Umbilical cord (tissue), 2 donors: Measurements from ENCODE around the gene RNASET2. TPM values are rescaled to one million over a fixed set of nuclear protein-coding genes. Genes with fewer than 3 reads are reported as not detected.
"Not testable (repeated sequence)": the region's sequence is repeated elsewhere in the genome, so short reads cannot be mapped to it uniquely, and the experiment has no call there.

Source experiments
- DNase-seq: peaks from one replicate; pipeline ENCODE4 v3.0.0-alpha.2; 2015; ENCODE audit warnings: low spot score
- total RNA-seq: library from RNA; depleted of rRNA; stranded (reverse); fragments of >200 nt; gene quantifications from one replicate; pipeline ENCODE4 v1.2.3, GENCODE V29; 2014; ENCODE audit warnings: low replicate concordance; ENCODE audit not compliant: insufficient read depth

Gene RNASET2
- total RNA-seq, 1 donor from 2014 or later = 90.0 TPM

DNA sequence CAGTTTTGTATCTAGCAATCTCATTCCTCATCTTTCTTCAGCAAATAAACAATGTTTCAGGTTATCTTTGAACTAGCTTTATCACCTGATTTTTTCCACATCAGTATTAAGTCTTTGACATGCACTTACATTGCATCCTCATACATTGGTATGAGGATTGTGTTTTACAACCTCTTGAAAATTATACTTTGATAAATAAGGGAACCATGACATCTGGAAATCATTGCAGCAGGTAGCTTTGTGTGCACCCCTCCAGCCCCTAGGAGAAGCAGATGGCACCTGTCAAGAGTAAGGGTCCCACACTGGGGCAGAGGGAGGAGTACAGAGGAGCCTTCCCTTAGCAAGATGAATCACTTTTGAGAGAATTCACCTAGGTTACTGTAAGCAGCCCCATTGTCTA is 13.7 kb upstream of the RNASET2 start:
- DNase-seq = no peak

DNA sequence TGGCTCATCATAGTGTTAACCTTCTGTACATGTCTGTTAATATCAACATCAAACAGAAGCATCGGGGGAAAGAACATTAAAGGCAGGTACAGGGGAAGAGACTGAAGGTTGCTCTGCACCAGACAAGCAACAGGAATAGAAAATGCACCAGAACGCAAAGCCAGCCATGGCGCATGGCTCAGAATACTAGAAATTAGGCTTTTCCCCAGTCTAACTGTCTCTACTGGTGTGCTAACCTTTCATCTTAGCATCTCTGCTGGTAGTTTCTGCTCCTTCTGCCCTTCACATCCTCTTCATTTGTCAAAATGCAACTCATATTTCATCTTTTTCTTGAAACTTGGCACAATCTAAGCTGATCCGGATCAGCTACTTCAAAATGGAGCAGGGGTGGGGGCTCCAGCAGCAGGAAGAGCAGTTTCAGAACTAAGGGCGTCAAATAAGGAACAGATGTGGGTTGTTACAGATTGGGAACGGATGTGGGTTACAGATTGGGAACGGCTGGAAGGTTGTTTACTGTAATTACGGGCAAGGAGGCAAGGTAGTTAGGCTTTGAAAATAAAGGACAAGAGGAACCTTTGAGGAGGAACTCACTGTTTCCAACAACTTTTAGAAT is 13.1 kb upstream of the RNASET2 start:
- DNase-seq = no peak

DNA sequence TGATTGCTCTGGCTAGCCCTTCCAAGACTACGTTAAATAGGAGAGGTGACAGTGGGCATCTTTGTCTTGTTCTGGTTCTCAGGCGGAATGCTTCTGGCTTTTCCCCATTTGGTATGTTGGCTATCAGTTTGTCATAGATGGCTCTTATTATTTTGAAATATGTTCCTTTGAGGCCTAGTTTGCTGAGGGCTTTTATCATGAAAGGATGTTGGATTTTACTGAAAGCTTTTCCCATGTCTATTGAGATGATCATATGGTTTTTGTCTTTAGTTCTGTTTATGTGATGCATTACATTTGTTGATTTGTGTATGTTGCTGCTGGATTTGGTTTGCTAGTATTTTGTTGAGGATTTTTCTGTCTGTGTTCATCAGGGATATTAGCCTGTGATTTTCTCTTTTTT is 9.9 kb upstream of the RNASET2 start:
- DNase-seq = no peak

- no peak for DNase-seq
Observed at GRCh38 chr6:166960609-166960978, 4.2 kb upstream of the RNASET2 start.

DNA sequence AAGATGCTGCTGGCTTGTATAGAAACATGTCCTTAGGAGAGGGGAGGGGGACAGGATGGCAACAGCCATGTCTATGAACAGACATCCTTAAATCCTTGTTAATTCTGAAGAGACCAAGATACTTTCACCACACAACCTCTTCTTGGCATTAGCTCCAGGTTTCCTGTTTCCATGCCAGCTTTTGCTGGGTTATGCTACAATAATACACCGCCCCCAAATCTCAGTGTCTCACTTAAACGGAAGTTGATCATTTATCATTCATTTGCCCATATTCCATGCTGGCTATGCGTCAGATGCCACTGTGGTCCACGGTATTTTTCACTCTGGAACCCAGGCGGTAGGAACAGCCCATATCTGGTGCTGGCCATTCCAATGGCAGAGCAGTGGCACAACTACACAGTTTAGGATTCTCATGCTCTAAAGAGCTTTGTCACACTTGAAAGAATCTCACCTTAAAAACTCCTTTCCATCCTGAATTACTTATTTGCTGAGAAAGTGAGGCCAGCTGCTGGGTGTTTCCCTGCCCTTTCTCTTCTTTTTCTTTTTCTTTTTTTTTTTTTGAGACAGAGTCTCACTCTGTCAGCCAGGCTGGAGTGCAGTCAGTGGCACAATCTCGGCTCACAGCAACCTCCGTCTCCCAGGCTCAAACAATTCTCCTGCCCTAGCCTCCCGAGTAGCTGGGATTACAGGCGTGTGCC is 3.7 kb upstream of the RNASET2 start:
- DNase-seq = no peak

DNA sequence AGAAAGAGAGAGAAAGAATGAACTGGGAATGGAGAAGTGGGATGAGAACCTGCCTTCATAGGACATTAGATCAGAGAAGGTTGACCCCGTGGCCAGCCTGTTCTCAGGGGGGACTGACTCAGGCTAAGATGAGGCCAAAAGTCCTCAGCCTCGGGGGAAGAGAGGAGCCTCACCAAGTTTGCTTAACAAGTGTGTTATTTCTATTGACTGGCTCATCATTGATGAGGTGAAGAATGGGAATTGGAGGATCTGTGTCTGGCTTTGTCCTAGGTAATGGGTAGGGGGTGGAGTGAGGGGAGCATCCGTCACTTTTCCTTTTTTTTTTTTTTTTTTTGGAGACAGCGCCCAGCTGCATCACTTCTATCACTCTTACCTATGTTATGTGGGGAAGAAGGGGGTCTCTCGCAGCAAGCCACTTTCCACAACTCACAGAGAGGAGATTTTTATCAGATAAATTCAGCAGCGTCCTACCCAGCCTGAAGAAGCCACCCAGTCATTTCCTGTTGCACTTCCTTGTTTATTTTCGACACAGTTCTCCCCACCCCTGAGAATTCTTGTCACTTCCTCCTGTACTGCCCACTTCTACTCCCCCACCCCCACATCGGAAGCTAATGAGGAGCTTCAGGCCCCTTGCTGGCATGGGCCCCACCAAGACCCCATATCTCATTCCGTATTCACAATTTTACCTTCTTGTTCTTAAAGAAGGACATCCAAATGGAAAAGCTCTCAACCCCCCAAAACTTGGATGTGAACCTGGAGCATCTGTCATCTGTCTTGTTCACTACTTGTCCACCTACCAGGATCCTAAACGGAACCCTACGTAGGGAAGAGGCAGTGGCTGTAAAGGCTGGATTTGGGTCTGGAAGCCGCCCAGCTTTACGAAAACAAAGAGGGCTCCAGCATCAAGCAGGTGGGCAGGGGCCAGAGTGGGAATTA is 2.8 kb upstream of the RNASET2 start:
- peak; percentile 36 for DNase-seq

DNA sequence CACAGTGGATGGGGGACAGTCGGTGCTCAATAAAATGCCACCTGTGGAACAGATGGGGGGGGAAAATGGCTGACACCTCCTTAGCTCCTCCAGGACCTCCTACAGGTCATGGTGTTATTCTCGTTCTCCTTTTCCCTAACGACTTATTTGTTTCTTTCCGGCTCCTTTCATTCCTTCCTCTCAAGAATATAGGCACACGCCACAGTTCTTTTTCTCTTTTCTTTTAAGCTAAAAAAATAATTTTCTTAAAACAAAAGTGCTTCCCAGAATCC is 1.4 kb upstream of the RNASET2 start:
- no peak for DNase-seq

GRCh38 chr6:166957087-166957804 is 896 bp upstream of the RNASET2 start:
- DNase-seq = peak; percentile 76

- DNase-seq = no peak
Observed at GRCh38 chr6:166955865-166956443, 396 bp downstream of the RNASET2 start.

GRCh38 chr6:166955121-166955864 is 1.1 kb downstream of the RNASET2 start:
- DNase-seq = no peak

- no peak for DNase-seq
Observed at GRCh38 chr6:166954118-166954713, 2.1 kb downstream of the RNASET2 start.

GRCh38 chr6:166952567-166953486 is 3.5 kb downstream of the RNASET2 start:
- peak; percentile 65 for DNase-seq

DNA sequence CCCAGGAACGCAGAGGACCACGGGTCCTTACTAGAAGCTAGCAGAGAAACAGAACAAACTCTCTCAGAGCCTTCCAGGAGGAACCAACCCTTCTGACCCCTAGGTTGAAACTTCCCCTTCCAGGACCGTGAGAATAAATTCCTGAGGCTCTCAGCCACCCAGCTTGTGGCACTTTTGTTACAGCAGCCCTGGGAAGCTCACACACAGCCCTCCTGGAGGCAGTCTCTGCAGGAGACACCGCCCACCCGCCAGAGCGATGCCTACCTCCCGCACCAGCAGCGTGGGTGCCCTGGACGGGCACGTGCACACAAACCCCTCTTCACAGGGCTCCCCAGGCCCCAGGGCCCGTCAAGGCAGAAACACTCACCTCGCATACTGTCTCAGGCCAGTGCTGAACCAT is 4.2 kb downstream of the RNASET2 start:
- DNase-seq = no peak

- no peak for DNase-seq
Observed at GRCh38 chr6:166951670-166952060, 4.7 kb downstream of the RNASET2 start.

DNA sequence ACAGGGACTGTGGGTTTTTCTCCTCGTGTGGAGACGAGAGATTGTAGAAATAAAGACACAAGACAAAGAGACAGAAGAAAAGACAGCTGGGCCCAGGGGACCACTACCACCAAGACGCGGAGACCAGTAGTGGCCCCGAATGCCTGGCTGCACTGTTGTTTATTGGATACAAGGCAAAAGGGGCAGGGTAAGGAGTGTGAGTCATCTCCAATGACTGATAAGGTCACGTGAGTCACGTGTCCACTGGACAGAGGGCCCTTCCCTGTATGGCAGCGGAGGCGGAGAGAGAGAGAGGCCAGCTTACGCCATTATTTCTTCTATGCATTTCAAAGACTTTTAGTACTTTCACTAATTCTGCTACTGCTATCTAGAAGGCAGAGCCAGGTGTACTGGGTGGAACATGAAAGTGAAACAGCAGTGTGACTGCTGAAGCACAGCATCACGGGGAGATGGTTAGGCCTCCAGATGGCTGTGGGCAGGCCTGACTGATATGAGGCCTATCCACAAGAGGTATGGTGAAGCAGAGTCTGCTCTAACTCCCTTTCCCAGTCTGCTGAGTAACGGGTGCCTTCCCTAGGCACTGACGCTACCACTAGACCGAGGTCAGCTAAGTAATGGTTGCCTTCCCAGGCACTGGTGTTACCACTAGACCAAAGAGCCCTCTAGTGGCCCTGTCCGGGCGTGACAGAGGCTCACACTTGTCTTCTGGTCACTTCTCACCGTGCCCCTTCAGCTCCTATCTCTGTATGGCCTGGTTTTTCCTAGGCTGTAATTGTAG is 5.3 kb downstream of the RNASET2 start:
- DNase-seq = peak; percentile 37

- DNase-seq = no peak
Observed at GRCh38 chr6:166950443-166950821, 5.9 kb downstream of the RNASET2 start.

- no peak for DNase-seq
Observed at GRCh38 chr6:166949528-166950442, 6.6 kb downstream of the RNASET2 start.

DNA sequence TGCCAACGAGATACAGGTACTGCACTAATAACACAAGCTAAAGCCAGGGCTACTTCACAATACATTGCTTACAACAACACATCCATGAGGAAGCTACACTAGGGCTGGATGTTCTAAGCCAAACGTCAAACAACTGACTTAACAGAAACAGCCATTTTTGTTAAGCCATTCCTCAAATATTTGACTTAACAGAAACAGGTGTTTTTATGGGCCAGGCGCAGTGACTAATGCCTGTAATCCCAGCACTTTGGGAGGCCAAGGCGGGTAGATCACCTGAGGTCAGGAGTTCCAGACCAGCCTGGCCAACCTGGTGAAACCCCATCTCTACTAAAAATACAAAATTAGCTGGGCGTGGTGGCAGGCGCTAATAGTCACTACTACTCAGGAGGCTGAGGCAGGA is 7.6 kb downstream of the RNASET2 start:
- DNase-seq = not testable (repeated sequence)
